ENCODE results near the gene SLC25A51. TPM values are rescaled to one million over a fixed set of nuclear protein-coding genes. Genes with fewer than 3 reads are reported as not detected.

SLC25A51 gene
- total RNA-seq, 1 donor from 2014 or later: 63.7 TPM

DNA sequence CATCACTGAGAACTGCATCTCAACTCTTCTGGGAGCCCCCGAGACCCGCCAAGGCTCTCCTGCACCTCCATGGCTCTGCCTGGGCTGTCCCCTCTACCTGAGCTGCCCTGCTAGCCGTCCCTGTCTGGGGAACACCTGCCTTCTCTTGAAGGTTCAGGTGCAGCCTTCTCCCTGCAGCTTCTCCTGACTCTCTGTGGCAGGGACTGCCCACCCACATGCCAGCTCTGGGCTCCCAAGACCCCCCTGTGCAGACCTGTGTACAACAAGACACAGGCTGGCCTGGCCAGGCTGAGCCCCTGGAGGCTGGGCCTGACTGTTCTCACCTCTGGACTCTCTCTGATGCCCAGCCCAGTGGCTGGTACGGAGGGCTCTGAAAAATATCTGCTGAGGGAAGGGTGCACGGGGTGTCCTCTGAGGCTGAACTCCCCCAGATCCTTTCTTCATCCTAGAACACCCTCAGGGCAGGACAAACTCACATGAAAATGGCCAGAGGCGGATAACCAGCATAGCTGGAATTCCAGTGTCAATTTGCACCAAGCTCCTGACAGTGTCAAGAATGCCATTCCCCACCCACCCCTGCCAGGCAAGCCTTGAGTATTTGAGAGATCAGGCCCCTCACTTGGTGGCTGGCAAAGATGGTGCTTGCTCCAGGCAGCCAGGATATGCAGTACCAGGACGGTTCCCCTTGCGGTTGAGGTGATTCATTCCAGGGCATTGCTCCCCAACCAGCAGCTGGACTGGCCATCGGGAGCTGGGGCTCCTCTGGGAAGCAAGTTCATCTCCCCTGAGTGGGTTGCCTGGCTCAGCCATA lies 40.9 kb upstream of the SLC25A51 start:
- TF ChIP-seq, protein P1, sequence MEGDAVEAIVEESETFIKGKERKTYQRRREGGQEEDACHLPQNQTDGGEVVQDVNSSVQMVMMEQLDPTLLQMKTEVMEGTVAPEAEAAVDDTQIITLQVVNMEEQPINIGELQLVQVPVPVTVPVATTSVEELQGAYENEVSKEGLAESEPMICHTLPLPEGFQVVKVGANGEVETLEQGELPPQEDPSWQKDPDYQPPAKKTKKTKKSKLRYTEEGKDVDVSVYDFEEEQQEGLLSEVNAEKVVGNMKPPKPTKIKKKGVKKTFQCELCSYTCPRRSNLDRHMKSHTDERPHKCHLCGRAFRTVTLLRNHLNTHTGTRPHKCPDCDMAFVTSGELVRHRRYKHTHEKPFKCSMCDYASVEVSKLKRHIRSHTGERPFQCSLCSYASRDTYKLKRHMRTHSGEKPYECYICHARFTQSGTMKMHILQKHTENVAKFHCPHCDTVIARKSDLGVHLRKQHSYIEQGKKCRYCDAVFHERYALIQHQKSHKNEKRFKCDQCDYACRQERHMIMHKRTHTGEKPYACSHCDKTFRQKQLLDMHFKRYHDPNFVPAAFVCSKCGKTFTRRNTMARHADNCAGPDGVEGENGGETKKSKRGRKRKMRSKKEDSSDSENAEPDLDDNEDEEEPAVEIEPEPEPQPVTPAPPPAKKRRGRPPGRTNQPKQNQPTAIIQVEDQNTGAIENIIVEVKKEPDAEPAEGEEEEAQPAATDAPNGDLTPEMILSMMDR (IDR thresholded peaks at IDR 0.05; ENCODE audit: insufficient read depth, low read length, severe bottlenecking): no peak
- no peak overlapping the region for H3K4me3 ChIP-seq (ENCODE audit: low read depth, low read length)
- FAIRE-seq: no peak
- peaks cover 22% of the 10 kb centered on the region for H3K36me3 ChIP-seq (ENCODE audit: control insufficient read depth, insufficient read depth, low read length)
- H3K27me3 ChIP-seq (ENCODE audit: control insufficient read depth, insufficient read depth, low read length): no peaks in the 10 kb centered on the region
- DNase-seq (ENCODE audit: low read depth): peak; percentile 43

DNA sequence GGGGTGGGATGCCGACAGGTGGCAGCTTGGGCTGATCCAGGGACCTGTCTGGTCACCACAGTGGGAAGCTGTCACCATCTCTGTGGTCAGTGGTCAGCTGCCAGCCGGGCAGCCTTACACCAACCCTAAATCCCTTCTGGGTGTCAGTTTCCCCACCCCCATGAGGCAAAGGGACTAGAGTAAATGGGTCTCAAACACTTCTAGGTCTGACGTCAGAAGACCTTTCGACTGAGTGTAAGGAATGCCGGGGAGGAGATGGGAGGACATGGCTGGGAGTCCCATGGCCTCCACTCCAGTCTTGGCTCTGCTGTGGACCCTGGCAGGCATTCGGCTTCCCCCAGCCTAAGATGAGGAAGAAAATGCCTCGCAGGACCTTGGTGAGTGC lies 40.3 kb upstream of the SLC25A51 start:
- peaks cover 23% of the 10 kb centered on the region for H3K36me3 ChIP-seq (ENCODE audit: control insufficient read depth, insufficient read depth, low read length)
- FAIRE-seq: no peak
- TF ChIP-seq, protein P1 (IDR thresholded peaks at IDR 0.05; ENCODE audit: insufficient read depth, low read length, severe bottlenecking): no peak

GRCh38 chr9:37943345-37944265 lies 39.7 kb upstream of the SLC25A51 start:
- FAIRE-seq (no peak), DNase-seq (ENCODE audit: low read depth) (peak; percentile 83)
- H3K36me3 ChIP-seq (ENCODE audit: control insufficient read depth, insufficient read depth, low read length): peaks cover 23% of the 10 kb centered on the region
- no peak overlapping the region for H3K4me3 ChIP-seq (ENCODE audit: low read depth, low read length)
- TF ChIP-seq, protein P1 (IDR thresholded peaks at IDR 0.05; ENCODE audit: insufficient read depth, low read length, severe bottlenecking): no peak
- no peaks in the 10 kb centered on the region for H3K27me3 ChIP-seq (ENCODE audit: control insufficient read depth, insufficient read depth, low read length)

More for the DNA sequence above, 40.3 kb upstream of the SLC25A51 start:
- H3K27me3 ChIP-seq (ENCODE audit: control insufficient read depth, insufficient read depth, low read length): no peaks in the 10 kb centered on the region
- no peak for DNase-seq (ENCODE audit: low read depth)
- H3K4me3 ChIP-seq (ENCODE audit: low read depth, low read length): no peak overlapping the region

DNA sequence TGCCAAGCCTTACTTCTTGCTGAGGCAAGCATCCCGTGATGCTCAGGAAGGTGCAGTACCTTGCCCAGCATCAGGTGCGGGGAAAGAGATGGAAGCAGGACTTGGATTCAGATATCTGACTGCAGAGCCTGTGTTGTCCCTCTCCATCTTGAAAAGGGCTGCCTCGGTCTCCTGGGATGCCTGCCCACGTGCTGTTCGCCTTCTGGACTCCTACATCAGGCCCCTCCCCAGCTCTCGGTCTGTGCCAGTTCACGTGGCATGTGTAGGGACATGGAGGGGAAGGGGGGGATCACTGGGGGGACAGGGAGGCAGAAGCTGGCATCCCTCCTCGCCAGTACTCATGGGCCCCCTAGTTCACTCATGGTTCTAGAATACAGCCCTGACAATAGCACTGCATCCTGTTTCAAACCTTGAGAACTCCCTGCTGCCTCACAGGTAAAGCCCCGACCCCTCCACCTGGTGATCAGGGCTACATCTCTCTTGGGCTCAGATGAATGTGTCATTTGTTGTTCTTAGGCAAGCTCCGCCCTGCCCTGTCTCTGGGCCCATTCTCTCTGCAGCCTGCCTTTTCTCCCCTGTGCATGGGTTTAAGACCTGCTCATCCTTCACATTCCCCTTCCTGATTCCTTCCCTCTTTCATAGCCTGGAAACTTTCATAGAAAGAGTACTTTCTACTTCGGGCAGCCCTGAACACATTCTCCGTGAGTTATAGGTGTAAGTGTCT lies 38.9 kb upstream of the SLC25A51 start:
- peaks cover 23% of the 10 kb centered on the region for H3K36me3 ChIP-seq (ENCODE audit: control insufficient read depth, insufficient read depth, low read length)
- FAIRE-seq (no peak), DNase-seq (ENCODE audit: low read depth) (peak; percentile 55)
- TF ChIP-seq, protein P1 (IDR thresholded peaks at IDR 0.05; ENCODE audit: insufficient read depth, low read length, severe bottlenecking): no peak
- no peaks in the 10 kb centered on the region for H3K27me3 ChIP-seq (ENCODE audit: control insufficient read depth, insufficient read depth, low read length)
- H3K4me3 ChIP-seq (ENCODE audit: low read depth, low read length): no peak overlapping the region

DNA sequence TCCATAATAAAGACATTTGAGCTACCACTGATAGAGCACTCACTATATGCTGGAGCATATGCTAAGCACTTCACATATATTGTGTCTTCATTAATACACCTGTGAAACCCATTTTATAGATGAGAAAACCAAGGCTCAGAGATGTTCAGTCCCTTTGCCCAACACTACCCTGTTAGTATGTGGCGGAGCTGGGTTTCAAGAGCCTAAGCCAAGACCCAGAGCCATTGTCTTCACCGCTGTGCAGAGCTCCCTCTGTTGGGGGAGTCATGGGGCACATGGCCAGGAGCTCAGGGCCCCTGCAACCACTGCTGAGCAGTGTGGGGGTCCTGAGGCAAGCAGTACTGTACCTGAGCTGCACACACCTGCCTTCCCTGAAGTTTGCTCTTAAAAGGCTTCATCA lies 37.3 kb upstream of the SLC25A51 start:
- H3K4me3 ChIP-seq (ENCODE audit: low read depth, low read length): no peak overlapping the region
- TF ChIP-seq, protein P1 (IDR thresholded peaks at IDR 0.05; ENCODE audit: insufficient read depth, low read length, severe bottlenecking): no peak
- peaks cover 12% of the 10 kb centered on the region for H3K36me3 ChIP-seq (ENCODE audit: control insufficient read depth, insufficient read depth, low read length)
- no peak for FAIRE-seq
- no peaks in the 10 kb centered on the region for H3K27me3 ChIP-seq (ENCODE audit: control insufficient read depth, insufficient read depth, low read length)
- no peak for DNase-seq (ENCODE audit: low read depth)

Measured in bronchial epithelial cell (primary cell).